Ovary (tissue), 3 donors: ENCODE data around the gene LIMS2.

Source experiments
- CTCF ChIP-seq, 3 donors: fragments of 450-650 bp in 2 of 3; fragments of 200-600 bp in 1 of 3; IDR thresholded peaks; one replicate each; pipeline versions ENCODE4 v1.5.1 to v1.8.0; 2016 to 2022; ENCODE audit warnings: antibody characterized with exemption in 3 of 3, mild to moderate bottlenecking in 1 of 3
- POLR2A ChIP-seq: fragments of 450-650 bp; IDR thresholded peaks from one replicate; pipeline ENCODE4 v1.6.1; 2017; ENCODE audit warnings: antibody characterized with exemption, mild to moderate bottlenecking, moderate library complexity
- donor health status: DM: no; HTN: no; CAD: no.

DNA sequence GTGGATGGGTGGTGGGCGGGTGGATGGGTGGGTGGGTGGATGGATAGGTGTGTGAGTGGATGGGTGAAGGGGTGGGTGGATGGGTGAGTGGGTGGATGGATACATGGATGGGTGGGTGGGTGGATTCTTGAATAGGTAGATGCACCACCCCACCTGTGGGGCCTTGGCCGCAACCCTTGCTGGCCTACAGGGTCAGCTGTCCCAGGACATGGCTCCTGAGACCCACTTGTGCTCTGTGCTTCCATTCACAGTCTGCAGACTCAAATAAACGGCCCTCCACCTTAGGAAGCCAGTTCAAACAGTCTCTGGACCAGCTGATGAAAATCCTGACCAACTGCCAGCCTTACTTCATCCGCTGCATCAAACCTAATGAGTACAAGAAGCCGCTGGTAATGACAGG lies 85.5 kb downstream of the LIMS2 start:
- no peak for TF ChIP-seq CTCF (IDR thresholded peaks at IDR 0.05)
- TF ChIP-seq POLR2A, result no peak
